HEK293 (cell line): ENCODE data around the gene LCAT.
"Not testable (repeated sequence)": the region's sequence is repeated elsewhere in the genome, so short reads cannot be mapped to it uniquely, and the experiment has no call there.

Source experiments
- CTCF ChIA-PET: fragments of 350-600 bp; formaldehyde crosslinking; extraction: SDS; loops from one replicate; lab custom pipeline; 2021; ENCODE audit warnings: antibody characterized with exemption; lab: Yijun Ruan, JAX
- POLR2A ChIA-PET: fragments of 300-600 bp; formaldehyde crosslinking; extraction: SDS; loops from one replicate; lab custom pipeline; 2020; ENCODE audit warnings: antibody characterized with exemption, inconsistent platforms; lab: Yijun Ruan, JAX
- H3K27ac ChIP-seq: fragments of 200-500 bp; sonication (Bioruptor generic); 2 replicates; pipeline ENCODE4 v1.5.1; 2014; ENCODE audit warnings: low read depth, low read length, control low read depth, inconsistent platforms; ENCODE audit errors: extremely low read depth
- H3K36me3 ChIP-seq, 2 experiments: fragments of 200-500 bp in 1 of 2; sonication (Bioruptor generic) in 1 of 2; 1 replicate in 1 of 2; 2 replicates in 1 of 2; pipeline ENCODE4 v1.5.1; 2014 to 2017; ENCODE audit warnings: inconsistent platforms in 2 of 2, low read length in 2 of 2; ENCODE audit not compliant: control insufficient read depth in 2 of 2, insufficient read depth in 1 of 2
- H3K4me1 ChIP-seq: fragments of 200-500 bp; sonication (Bioruptor generic); 2 replicates; pipeline ENCODE4 v1.5.1; 2014; ENCODE audit warnings: mild to moderate bottlenecking, low read length, inconsistent platforms; ENCODE audit not compliant: control insufficient read depth, insufficient read depth
- H3K4me3 ChIP-seq: 2 replicates; pipeline ENCODE4 v1.5.1; 2011; ENCODE audit warnings: low read depth, mild to moderate bottlenecking, control low read depth, low read length, moderate library complexity
- H3K9me3 ChIP-seq: fragments of 200-500 bp; sonication (Bioruptor generic); 2 replicates; pipeline ENCODE4 v1.5.1; 2014; ENCODE audit warnings: low read depth, low read length, inconsistent platforms; ENCODE audit not compliant: control insufficient read depth, insufficient read depth
- EGR2 ChIP-seq: fragments of 450-650 bp; formaldehyde crosslinking; IDR thresholded peaks from 2 replicates; pipeline ENCODE4 v1.5.1; 2016; ENCODE audit warnings: low read depth, missing biosample characterization, missing genetic modification characterization
- GLIS1 ChIP-seq: fragments of 450-650 bp; formaldehyde crosslinking; IDR thresholded peaks from 2 replicates; pipeline ENCODE4 v1.5.1; 2016; ENCODE audit warnings: missing biosample characterization, missing genetic modification characterization
- HIC1 ChIP-seq: fragments of 450-650 bp; formaldehyde crosslinking; IDR thresholded peaks from 2 replicates; pipeline ENCODE4 v1.5.1; 2016; ENCODE audit warnings: missing biosample characterization, missing genetic modification characterization
- PBX3 ChIP-seq: sonication (generic); formaldehyde crosslinking; IDR thresholded peaks from 2 replicates; pipeline ENCODE4 v1.8.1; 2022; ENCODE audit warnings: mild to moderate bottlenecking, moderate library complexity, missing genetic modification reagents
- PRDM10 ChIP-seq: fragments of 450-650 bp; formaldehyde crosslinking; IDR thresholded peaks from 2 replicates; pipeline ENCODE4 v1.5.1; 2016; ENCODE audit warnings: missing biosample characterization, missing genetic modification characterization
- SP7 ChIP-seq: fragments of 450-650 bp; formaldehyde crosslinking; IDR thresholded peaks from 2 replicates; pipeline ENCODE4 v1.5.1; 2016; ENCODE audit warnings: missing biosample characterization, missing genetic modification characterization
- YY2 ChIP-seq: fragments of 450-650 bp; formaldehyde crosslinking; IDR thresholded peaks from 2 replicates; pipeline ENCODE4 v1.5.1; 2016; ENCODE audit warnings: missing biosample characterization, missing genetic modification characterization
- ZNF112 ChIP-seq: fragments of 450-650 bp; formaldehyde crosslinking; IDR thresholded peaks from 2 replicates; pipeline ENCODE4 v1.5.0; 2017; ENCODE audit warnings: missing biosample characterization, missing genetic modification characterization
- ZNF121 ChIP-seq: fragments of 450-650 bp; formaldehyde crosslinking; IDR thresholded peaks from 2 replicates; pipeline ENCODE4 v1.5.1; 2016; ENCODE audit warnings: missing biosample characterization, missing genetic modification characterization
- ZNF169 ChIP-seq: fragments of 450-650 bp; formaldehyde crosslinking; IDR thresholded peaks from 2 replicates; pipeline ENCODE4 v1.5.1; 2016; ENCODE audit warnings: missing biosample characterization, missing genetic modification characterization
- ZNF2 ChIP-seq: fragments of 450-650 bp; formaldehyde crosslinking; IDR thresholded peaks from 2 replicates; pipeline ENCODE4 v1.5.1; 2016; ENCODE audit warnings: missing biosample characterization, missing genetic modification characterization
- ZNF211 ChIP-seq: fragments of 450-650 bp; formaldehyde crosslinking; IDR thresholded peaks from 2 replicates; pipeline ENCODE4 v1.5.1; 2016; ENCODE audit warnings: low read depth, missing biosample characterization, missing genetic modification characterization
- ZNF335 ChIP-seq: fragments of 450-650 bp; formaldehyde crosslinking; conservative IDR thresholded peaks from 2 replicates; pipeline ENCODE4 v1.5.1; 2016; ENCODE audit warnings: missing biosample characterization, missing genetic modification characterization
- ZNF362 ChIP-seq: fragments of 450-650 bp; formaldehyde crosslinking; IDR thresholded peaks from 2 replicates; pipeline ENCODE4 v1.5.1; 2016; ENCODE audit warnings: missing biosample characterization, missing genetic modification characterization
- ZNF555 ChIP-seq: fragments of 450-650 bp; formaldehyde crosslinking; conservative IDR thresholded peaks from 2 replicates; pipeline ENCODE4 v1.5.1; 2017; ENCODE audit warnings: missing biosample characterization, mild to moderate bottlenecking, missing genetic modification characterization, inconsistent platforms
- ZNF776 ChIP-seq: fragments of 450-650 bp; formaldehyde crosslinking; IDR thresholded peaks from 2 replicates; pipeline ENCODE4 v1.5.0; 2017; ENCODE audit warnings: missing biosample characterization, missing genetic modification characterization, borderline replicate concordance
- ZNF777 ChIP-seq: fragments of 450-650 bp; formaldehyde crosslinking; IDR thresholded peaks from 2 replicates; pipeline ENCODE4 v1.5.1; 2017; ENCODE audit warnings: missing biosample characterization, missing genetic modification characterization, borderline replicate concordance
- ZNF837 ChIP-seq: fragments of 450-650 bp; formaldehyde crosslinking; IDR thresholded peaks from 2 replicates; pipeline ENCODE4 v1.5.1; 2016; ENCODE audit warnings: missing biosample characterization, missing genetic modification characterization

The LCAT gene

GRCh38 chr16:67939507-67940445, 4.1 kb downstream of the LCAT start (continued):
- TF ChIP-seq ZNF777 (tag by site-specific recombination) (no peak), ZNF335 (tag by site-specific recombination) (no peak), ZNF211 (tag by site-specific recombination) (no peak), GLIS1 (tag by site-specific recombination) (no peak), ZNF169 (tag by site-specific recombination) (no peak), ZNF837 (tag by site-specific recombination) (no peak), ZNF112 (tag by site-specific recombination) (no peak), EGR2 (peak; percentile 79), ZNF2 (tag by site-specific recombination) (no peak), YY2 (tag by site-specific recombination) (no peak), SP7 (tag by site-specific recombination) (no peak), ZNF555 (tag by site-specific recombination) (no peak), HIC1 (no peak), PBX3 (CRISPR knock-in tag) (peak; percentile 27; the same call in 1 of the 2 replicates), ZNF776 (tag by site-specific recombination) (no peak)

GRCh38 chr16:67937713-67938112, 6.2 kb downstream of the LCAT start:
- TF ChIP-seq ZNF362 (tag by site-specific recombination) (peak; percentile 64; the same call in 1 of the 2 replicates), PRDM10 (tag by site-specific recombination) (peak; percentile 85), ZNF121 (tag by site-specific recombination) (peak; percentile 88)
- H3K36me3 ChIP-seq, result peaks cover 0 to 21% of the 10 kb centered on the region in 2 experiments; a peak in 2 of 3 replicates
- H3K27ac ChIP-seq, CTCF ChIA-PET, H3K4me1 ChIP-seq, H3K9me3 ChIP-seq, H3K4me3 ChIP-seq: not testable (repeated sequence)
- POLR2A ChIA-PET, result interaction anchor here (0.6 to 0.7 kb wide), 6 partner anchors 10 to 103 kb away, joined by 3 to 5 read pairs (median 4); no protein-coding TSS in a partner anchor
